SK-N-SH (cell line): ENCODE data around the gene ARHGEF28. TPM values are rescaled to one million over a fixed set of nuclear protein-coding genes. Genes with fewer than 3 reads are reported as not detected.

ENCODE experiments used
- CTCF ChIA-PET: fragments of 300-600, 350-600 bp; formaldehyde crosslinking; extraction: SDS; loops from one replicate; lab custom pipeline; 2021; lab: Yijun Ruan, JAX
- POLR2A ChIA-PET: fragments of 350-600 bp; sonication (Branson Sonifier 250); formaldehyde crosslinking; extraction: SDS; loops from one replicate; lab custom pipeline; 2020; ENCODE audit warnings: antibody characterized with exemption, inconsistent platforms; lab: Yijun Ruan, JAX
- DNase-seq: peaks from one replicate; pipeline ENCODE4 v3.0.0; 2012
- H2AFZ ChIP-seq: fragments of 200-600 bp; sonication (generic); 2 replicates; pipeline ENCODE4 v1.8.1; 2016; ENCODE audit warnings: antibody characterized with exemption, mild to moderate bottlenecking, low read depth
- H3F3A ChIP-seq: fragments of 200-600 bp; sonication (generic); replicated peaks from 2 replicates; pipeline ENCODE3; 2016; ENCODE audit warnings: antibody characterized with exemption, mild to moderate bottlenecking; ENCODE audit not compliant: insufficient read depth
- H3K27ac ChIP-seq, 2 experiments: fragments of 200-500 bp in 1 of 2; fragments of 200-600 bp in 1 of 2; sonication (Bioruptor generic) in 1 of 2; sonication (generic), shearing (Covaris generic) in 1 of 2; 2 replicates each; pipeline versions ENCODE4 v1.5.1 to v1.6.1; 2014 to 2016; ENCODE audit warnings: low read depth in 2 of 2, inconsistent platforms in 1 of 2, low read length in 1 of 2, mild to moderate bottlenecking in 1 of 2, mixed read lengths in 1 of 2
- H3K27me3 ChIP-seq: fragments of 200-600 bp; sonication (generic), shearing (Covaris generic); 2 replicates; pipeline ENCODE4 v1.6.1; 2016; ENCODE audit warnings: mixed run types; ENCODE audit not compliant: insufficient read depth
- H3K36me3 ChIP-seq, 2 experiments: fragments of 200-500 bp in 1 of 2; fragments of 200-600 bp in 1 of 2; sonication (Bioruptor generic) in 1 of 2; sonication (generic) in 1 of 2; replicated peaks in 1 of 2; 2 replicates each; pipeline versions ENCODE3 to v1.5.1; 2014 to 2016; ENCODE audit warnings: low read length in 1 of 2, mild to moderate bottlenecking in 1 of 2; ENCODE audit not compliant: insufficient read depth in 2 of 2, control insufficient read depth in 1 of 2
- H3K4me1 ChIP-seq, 2 experiments: fragments of 200-500 bp in 1 of 2; fragments of 200-600 bp in 1 of 2; sonication (Bioruptor generic) in 1 of 2; sonication (generic), shearing (Covaris generic) in 1 of 2; 2 replicates each; pipeline versions ENCODE4 v1.5.1 to v1.6.1; 2014 to 2016; ENCODE audit warnings: low read depth in 1 of 2, low read length in 1 of 2, mixed run types in 1 of 2; ENCODE audit not compliant: insufficient read depth in 2 of 2, control insufficient read depth in 1 of 2
- H3K4me2 ChIP-seq: fragments of 200-600 bp; sonication (generic), shearing (Covaris generic); 2 replicates; pipeline ENCODE4 v1.6.1; 2017; ENCODE audit warnings: mixed run types
- H3K4me3 ChIP-seq, 2 experiments: fragments of 200-500 bp in 1 of 2; fragments of 200-600 bp in 1 of 2; sonication (Bioruptor generic) in 1 of 2; sonication (generic), shearing (Covaris generic) in 1 of 2; 2 replicates each; pipeline versions ENCODE4 v1.5.1 to v1.8.1; 2014 to 2016; ENCODE audit warnings: low read depth in 2 of 2, inconsistent platforms in 1 of 2, low read length in 1 of 2, mild to moderate bottlenecking in 1 of 2, mixed read lengths in 1 of 2, moderate library complexity in 1 of 2
- H3K79me2 ChIP-seq: fragments of 200-600 bp; sonication (generic); 2 replicates; pipeline ENCODE4 v1.8.1; 2017; ENCODE audit warnings: mild to moderate bottlenecking; ENCODE audit not compliant: insufficient read depth
- H3K9ac ChIP-seq: fragments of 200-600 bp; sonication (generic); 2 replicates; pipeline ENCODE4 v1.6.1; 2017; ENCODE audit warnings: mixed run types
- H3K9me2 ChIP-seq: fragments of 200-600 bp; sonication (generic); 2 replicates; pipeline ENCODE4 v1.6.1; 2017; ENCODE audit warnings: mixed run types
- H3K9me3 ChIP-seq: fragments of 200-600 bp; sonication (generic); 2 replicates; pipeline ENCODE4 v1.6.1; 2017; ENCODE audit warnings: mixed run types, mild to moderate bottlenecking, moderate library complexity
- H4K20me1 ChIP-seq: fragments of 200-600 bp; sonication (generic); 2 replicates; pipeline ENCODE4 v1.6.1; 2017; ENCODE audit warnings: mild to moderate bottlenecking, mixed run types; ENCODE audit not compliant: insufficient read depth
- CHD2 ChIP-seq: fragments of 150-350 bp; IDR thresholded peaks from 2 replicates; pipeline ENCODE4 v1.6.1; 2018; ENCODE audit warnings: low read length; ENCODE audit not compliant: partially characterized antibody
- EZH2phosphoT487 ChIP-seq: fragments of 200-600 bp; sonication (generic); IDR thresholded peaks from 2 replicates; pipeline ENCODE4 v1.6.1; 2017; ENCODE audit warnings: low read depth, mixed run types, mild to moderate bottlenecking, antibody characterized with exemption, moderate library complexity, borderline replicate concordance
- FOXJ3 ChIP-seq: sonication (generic); formaldehyde crosslinking; IDR thresholded peaks from 2 replicates; pipeline ENCODE4 v1.5.1; 2020; ENCODE audit warnings: mild to moderate bottlenecking, missing genetic modification reagents
- FOXM1 ChIP-seq: IDR thresholded peaks from 2 replicates; pipeline ENCODE4 v1.4.0; 2012; ENCODE audit warnings: low read depth, mild to moderate bottlenecking
- GATA2 ChIP-seq: sonication (generic); formaldehyde crosslinking; IDR thresholded peaks from 2 replicates; pipeline ENCODE4 v1.5.0; 2020; ENCODE audit warnings: mild to moderate bottlenecking, missing genetic modification reagents
- NRF1 ChIP-seq: IDR thresholded peaks from 2 replicates; pipeline ENCODE4 v1.6.1; 2012; ENCODE audit warnings: low read depth, mild to moderate bottlenecking, low read length
- RAD21 ChIP-seq: IDR thresholded peaks from 2 replicates; pipeline ENCODE4 v1.6.1; 2012; ENCODE audit warnings: mild to moderate bottlenecking, low read length
- RFX5 ChIP-seq: IDR thresholded peaks from 2 replicates; pipeline ENCODE4 v1.6.1; 2012; ENCODE audit warnings: mild to moderate bottlenecking, improper control_type of control experiment, low read length
- RXRA ChIP-seq: IDR thresholded peaks from 2 replicates; pipeline ENCODE4 v1.4.0; 2012; ENCODE audit warnings: low read depth, mild to moderate bottlenecking, borderline replicate concordance
- SIN3A ChIP-seq: IDR thresholded peaks from 2 replicates; pipeline ENCODE4 v1.6.1; 2012; ENCODE audit warnings: low read depth, mild to moderate bottlenecking, low read length, moderate library complexity, borderline replicate concordance
- TCF12 ChIP-seq: IDR thresholded peaks from 2 replicates; pipeline ENCODE4 v1.4.0; 2012
- TEAD4 ChIP-seq: IDR thresholded peaks from 2 replicates; pipeline ENCODE4 v1.4.0; 2012; ENCODE audit warnings: mild to moderate bottlenecking, borderline replicate concordance; ENCODE audit not compliant: insufficient read depth
- WGBS: methylation state at CpG from one replicate; pipeline ENCODE4 v1.1.6; 2017; ENCODE audit warnings: low lambda C conversion rate; 5-methylcytosine and 5-hydroxymethylcytosine counted together
- polyA plus RNA-seq, 3 experiments: library from polyadenylated mRNA; depleted of rRNA; stranded (reverse); fragments of >200 nt; gene quantifications; 2 replicates each; pipeline ENCODE4 v1.2.3, GENCODE V29; 2012
- TF ChIP-seq, protein P1 (sequence below): IDR thresholded peaks from 2 replicates; pipeline ENCODE4 v1.4.0; 2012; ENCODE audit warnings: low read depth, borderline replicate concordance
- TF ChIP-seq, protein P2 (sequence below): IDR thresholded peaks from 2 replicates; pipeline ENCODE4 v1.4.0; 2012; ENCODE audit warnings: low read depth
- TF ChIP-seq, protein P3 (sequence below): fragments of 150-350 bp; IDR thresholded peaks from 2 replicates; pipeline ENCODE4 v1.6.1; 2017; ENCODE audit warnings: antibody characterized with exemption, low read length, low read depth, borderline replicate concordance
- TF ChIP-seq, protein P4 (sequence below): fragments of 200-600 bp; sonication (generic); IDR thresholded peaks from 2 replicates; pipeline ENCODE4 v1.6.1; 2017; ENCODE audit warnings: antibody characterized with exemption, mild to moderate bottlenecking, moderate library complexity
- TF ChIP-seq, protein P5 (sequence below): IDR thresholded peaks from 2 replicates; pipeline ENCODE4 v1.6.1; 2012; ENCODE audit warnings: mild to moderate bottlenecking, low read depth, low read length, moderate library complexity

ARHGEF28 gene
- polyA plus RNA-seq, 1 of the 3 experiments (the other 2 are of a cell fraction) = 4.2 TPM

DNA sequence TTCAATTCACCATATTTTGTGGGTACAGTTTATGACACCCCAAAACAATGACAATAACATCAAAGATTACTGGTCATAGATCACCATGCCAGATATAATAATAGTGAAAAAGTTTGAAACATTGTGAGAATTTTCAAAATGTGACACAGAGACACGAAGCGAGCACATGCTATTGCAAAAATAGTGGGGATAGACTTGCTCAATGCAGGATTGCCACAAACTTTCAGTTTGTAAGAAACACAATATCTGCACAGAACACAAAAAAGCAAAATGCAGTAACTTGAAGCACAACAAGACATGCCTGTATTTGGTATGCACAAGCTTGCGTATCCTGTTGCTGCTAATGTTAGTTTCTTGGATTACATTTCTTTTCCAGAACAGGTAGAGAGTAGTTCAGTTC lies 35.8 kb downstream of the ARHGEF28 start:
- Histone ChIP-seq H3K4me2 (no peak overlapping the region), H3K79me2 (peaks cover 15% of the 10 kb centered on the region), H4K20me1 (no peaks in the 10 kb centered on the region), H3K9ac (no peak overlapping the region), H3K4me3 (no peak overlapping the region), H3K27me3 (no peaks in the 10 kb centered on the region), H3F3A (no peaks in the 10 kb centered on the region), H3K36me3 (no peaks in the 10 kb centered on the region), H3K4me1 (no peaks in the 10 kb centered on the region), H2AFZ (no peak overlapping the region), H3K27ac (no peak overlapping the region), H3K9me3 (no peaks in the 10 kb centered on the region), H3K9me2 (no peaks in the 10 kb centered on the region)
- TF ChIP-seq RFX5 (no peak), RAD21 (no peak), NRF1 (no peak), FOXJ3 (CRISPR knock-in tag) (no peak), RXRA (no peak), GATA2 (CRISPR knock-in tag) (no peak), EZH2phosphoT487 (no peak)
- TF ChIP-seq, protein P1, sequence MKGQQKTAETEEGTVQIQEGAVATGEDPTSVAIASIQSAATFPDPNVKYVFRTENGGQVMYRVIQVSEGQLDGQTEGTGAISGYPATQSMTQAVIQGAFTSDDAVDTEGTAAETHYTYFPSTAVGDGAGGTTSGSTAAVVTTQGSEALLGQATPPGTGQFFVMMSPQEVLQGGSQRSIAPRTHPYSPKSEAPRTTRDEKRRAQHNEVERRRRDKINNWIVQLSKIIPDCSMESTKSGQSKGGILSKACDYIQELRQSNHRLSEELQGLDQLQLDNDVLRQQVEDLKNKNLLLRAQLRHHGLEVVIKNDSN = no peak
- TF ChIP-seq, protein P2, sequence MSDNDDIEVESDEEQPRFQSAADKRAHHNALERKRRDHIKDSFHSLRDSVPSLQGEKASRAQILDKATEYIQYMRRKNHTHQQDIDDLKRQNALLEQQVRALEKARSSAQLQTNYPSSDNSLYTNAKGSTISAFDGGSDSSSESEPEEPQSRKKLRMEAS = no peak
- ChIA-PET CTCF (interaction anchor here (1.2 to 1.8 kb wide), 2 partner anchors 12 kb away, joined by 3 to 4 read pairs; no protein-coding TSS in a partner anchor), POLR2A (no interaction called here)
- DNase-seq = no peak
- 95% methylated on average over 3 of the region's 3 CpGs for WGBS

DNA sequence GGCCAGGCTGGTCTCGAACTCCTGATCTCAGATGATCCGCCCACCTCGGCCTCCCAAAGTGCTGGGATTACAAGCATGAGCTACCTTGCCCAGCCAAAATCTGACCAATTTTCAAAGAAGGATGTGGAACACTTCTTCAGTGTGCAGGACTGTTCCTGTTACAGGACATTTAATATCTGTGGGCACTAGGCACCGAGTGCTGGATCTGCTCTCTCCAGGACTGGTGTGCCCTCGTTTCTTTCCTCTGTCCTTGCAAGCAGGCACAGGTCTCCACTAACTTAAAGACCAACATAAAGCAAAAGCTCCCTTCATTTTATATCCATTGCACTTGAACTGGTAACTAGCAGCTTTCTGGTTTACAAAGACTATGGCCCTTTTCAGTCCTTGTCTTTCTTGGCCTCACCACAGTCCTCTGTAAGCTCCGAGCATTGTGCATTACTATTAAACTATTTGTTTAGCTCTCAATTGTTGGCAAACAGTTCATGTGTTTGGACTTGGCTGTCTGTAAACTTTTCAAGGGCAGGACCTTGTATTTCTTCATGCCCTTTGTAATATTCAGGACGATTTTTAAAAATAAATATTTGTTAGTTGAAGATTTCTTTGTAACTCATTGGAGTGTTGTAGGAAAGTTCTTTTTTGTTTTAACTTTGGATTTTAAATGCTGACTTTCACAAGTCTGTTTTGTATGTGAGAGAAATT lies 37.3 kb downstream of the ARHGEF28 start:
- no peaks in the 10 kb centered on the region for H3K36me3 ChIP-seq
- H3K4me2 ChIP-seq = no peak overlapping the region
- no peak overlapping the region for H3K27ac ChIP-seq
- no peaks in the 10 kb centered on the region for H3K9me3 ChIP-seq
- ChIA-PET POLR2A (no interaction called here), CTCF (interaction anchor here (0.7 to 1.8 kb wide), 4 partner anchors 10 to 121 kb away, joined by 3 to 4 read pairs (median 3); no protein-coding TSS in a partner anchor)
- H3K9me2 ChIP-seq = no peaks in the 10 kb centered on the region
- no peaks in the 10 kb centered on the region for H4K20me1 ChIP-seq
- no peak for DNase-seq
- 81% methylated on average over 7 of the region's 7 CpGs for WGBS
- no peaks in the 10 kb centered on the region for H3F3A ChIP-seq
- no peak overlapping the region for H3K4me3 ChIP-seq
- no peak overlapping the region for H2AFZ ChIP-seq
- H3K79me2 ChIP-seq = peaks cover 15% of the 10 kb centered on the region
- TF ChIP-seq TEAD4 (no peak), FOXM1 (no peak), CHD2 (no peak), SIN3A (no peak), TCF12 (no peak)
- TF ChIP-seq, protein P3, sequence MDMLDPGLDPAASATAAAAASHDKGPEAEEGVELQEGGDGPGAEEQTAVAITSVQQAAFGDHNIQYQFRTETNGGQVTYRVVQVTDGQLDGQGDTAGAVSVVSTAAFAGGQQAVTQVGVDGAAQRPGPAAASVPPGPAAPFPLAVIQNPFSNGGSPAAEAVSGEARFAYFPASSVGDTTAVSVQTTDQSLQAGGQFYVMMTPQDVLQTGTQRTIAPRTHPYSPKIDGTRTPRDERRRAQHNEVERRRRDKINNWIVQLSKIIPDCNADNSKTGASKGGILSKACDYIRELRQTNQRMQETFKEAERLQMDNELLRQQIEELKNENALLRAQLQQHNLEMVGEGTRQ = no peak
- TF ChIP-seq, protein P4, sequence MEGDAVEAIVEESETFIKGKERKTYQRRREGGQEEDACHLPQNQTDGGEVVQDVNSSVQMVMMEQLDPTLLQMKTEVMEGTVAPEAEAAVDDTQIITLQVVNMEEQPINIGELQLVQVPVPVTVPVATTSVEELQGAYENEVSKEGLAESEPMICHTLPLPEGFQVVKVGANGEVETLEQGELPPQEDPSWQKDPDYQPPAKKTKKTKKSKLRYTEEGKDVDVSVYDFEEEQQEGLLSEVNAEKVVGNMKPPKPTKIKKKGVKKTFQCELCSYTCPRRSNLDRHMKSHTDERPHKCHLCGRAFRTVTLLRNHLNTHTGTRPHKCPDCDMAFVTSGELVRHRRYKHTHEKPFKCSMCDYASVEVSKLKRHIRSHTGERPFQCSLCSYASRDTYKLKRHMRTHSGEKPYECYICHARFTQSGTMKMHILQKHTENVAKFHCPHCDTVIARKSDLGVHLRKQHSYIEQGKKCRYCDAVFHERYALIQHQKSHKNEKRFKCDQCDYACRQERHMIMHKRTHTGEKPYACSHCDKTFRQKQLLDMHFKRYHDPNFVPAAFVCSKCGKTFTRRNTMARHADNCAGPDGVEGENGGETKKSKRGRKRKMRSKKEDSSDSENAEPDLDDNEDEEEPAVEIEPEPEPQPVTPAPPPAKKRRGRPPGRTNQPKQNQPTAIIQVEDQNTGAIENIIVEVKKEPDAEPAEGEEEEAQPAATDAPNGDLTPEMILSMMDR = no peak
- TF ChIP-seq, protein P5, sequence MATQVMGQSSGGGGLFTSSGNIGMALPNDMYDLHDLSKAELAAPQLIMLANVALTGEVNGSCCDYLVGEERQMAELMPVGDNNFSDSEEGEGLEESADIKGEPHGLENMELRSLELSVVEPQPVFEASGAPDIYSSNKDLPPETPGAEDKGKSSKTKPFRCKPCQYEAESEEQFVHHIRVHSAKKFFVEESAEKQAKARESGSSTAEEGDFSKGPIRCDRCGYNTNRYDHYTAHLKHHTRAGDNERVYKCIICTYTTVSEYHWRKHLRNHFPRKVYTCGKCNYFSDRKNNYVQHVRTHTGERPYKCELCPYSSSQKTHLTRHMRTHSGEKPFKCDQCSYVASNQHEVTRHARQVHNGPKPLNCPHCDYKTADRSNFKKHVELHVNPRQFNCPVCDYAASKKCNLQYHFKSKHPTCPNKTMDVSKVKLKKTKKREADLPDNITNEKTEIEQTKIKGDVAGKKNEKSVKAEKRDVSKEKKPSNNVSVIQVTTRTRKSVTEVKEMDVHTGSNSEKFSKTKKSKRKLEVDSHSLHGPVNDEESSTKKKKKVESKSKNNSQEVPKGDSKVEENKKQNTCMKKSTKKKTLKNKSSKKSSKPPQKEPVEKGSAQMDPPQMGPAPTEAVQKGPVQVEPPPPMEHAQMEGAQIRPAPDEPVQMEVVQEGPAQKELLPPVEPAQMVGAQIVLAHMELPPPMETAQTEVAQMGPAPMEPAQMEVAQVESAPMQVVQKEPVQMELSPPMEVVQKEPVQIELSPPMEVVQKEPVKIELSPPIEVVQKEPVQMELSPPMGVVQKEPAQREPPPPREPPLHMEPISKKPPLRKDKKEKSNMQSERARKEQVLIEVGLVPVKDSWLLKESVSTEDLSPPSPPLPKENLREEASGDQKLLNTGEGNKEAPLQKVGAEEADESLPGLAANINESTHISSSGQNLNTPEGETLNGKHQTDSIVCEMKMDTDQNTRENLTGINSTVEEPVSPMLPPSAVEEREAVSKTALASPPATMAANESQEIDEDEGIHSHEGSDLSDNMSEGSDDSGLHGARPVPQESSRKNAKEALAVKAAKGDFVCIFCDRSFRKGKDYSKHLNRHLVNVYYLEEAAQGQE = no peak
- no peak overlapping the region for H3K9ac ChIP-seq
- H3K27me3 ChIP-seq = no peaks in the 10 kb centered on the region
- no peaks in the 10 kb centered on the region for H3K4me1 ChIP-seq
